ENCODE measurements around the gene FAM168A. TPM values are rescaled to one million over a fixed set of nuclear protein-coding genes. Genes with fewer than 3 reads are reported as not detected.

Gene FAM168A
- total RNA-seq, 1 experiment from 2014 or later, result 62.8 TPM

GRCh38 chr11:73556966-73557365 is 40.9 kb downstream of the FAM168A start:
- H3K4me1 ChIP-seq (ENCODE audit: control insufficient read depth, insufficient read depth, low read length), result no peaks in the 10 kb centered on the region
- ChIA-PET CTCF (no interaction called here), POLR2A (no interaction called here)
- H3K36me3 ChIP-seq (ENCODE audit: control insufficient read depth, insufficient read depth, low read length), result no peaks in the 10 kb centered on the region
- no peak for TF ChIP-seq TCF7L2 (IDR thresholded peaks at IDR 0.05; ENCODE audit: low read depth, low read length)
- no peak for TF ChIP-seq SIN3A (IDR thresholded peaks at IDR 0.05; ENCODE audit: borderline replicate concordance, insufficient read depth, low read depth, low read length)
- TF ChIP-seq POLR2AphosphoS5 (IDR thresholded peaks at IDR 0.05; ENCODE audit: low read depth, low read length), result no peak
- TF ChIP-seq, protein P1, sequence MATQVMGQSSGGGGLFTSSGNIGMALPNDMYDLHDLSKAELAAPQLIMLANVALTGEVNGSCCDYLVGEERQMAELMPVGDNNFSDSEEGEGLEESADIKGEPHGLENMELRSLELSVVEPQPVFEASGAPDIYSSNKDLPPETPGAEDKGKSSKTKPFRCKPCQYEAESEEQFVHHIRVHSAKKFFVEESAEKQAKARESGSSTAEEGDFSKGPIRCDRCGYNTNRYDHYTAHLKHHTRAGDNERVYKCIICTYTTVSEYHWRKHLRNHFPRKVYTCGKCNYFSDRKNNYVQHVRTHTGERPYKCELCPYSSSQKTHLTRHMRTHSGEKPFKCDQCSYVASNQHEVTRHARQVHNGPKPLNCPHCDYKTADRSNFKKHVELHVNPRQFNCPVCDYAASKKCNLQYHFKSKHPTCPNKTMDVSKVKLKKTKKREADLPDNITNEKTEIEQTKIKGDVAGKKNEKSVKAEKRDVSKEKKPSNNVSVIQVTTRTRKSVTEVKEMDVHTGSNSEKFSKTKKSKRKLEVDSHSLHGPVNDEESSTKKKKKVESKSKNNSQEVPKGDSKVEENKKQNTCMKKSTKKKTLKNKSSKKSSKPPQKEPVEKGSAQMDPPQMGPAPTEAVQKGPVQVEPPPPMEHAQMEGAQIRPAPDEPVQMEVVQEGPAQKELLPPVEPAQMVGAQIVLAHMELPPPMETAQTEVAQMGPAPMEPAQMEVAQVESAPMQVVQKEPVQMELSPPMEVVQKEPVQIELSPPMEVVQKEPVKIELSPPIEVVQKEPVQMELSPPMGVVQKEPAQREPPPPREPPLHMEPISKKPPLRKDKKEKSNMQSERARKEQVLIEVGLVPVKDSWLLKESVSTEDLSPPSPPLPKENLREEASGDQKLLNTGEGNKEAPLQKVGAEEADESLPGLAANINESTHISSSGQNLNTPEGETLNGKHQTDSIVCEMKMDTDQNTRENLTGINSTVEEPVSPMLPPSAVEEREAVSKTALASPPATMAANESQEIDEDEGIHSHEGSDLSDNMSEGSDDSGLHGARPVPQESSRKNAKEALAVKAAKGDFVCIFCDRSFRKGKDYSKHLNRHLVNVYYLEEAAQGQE (IDR thresholded peaks at IDR 0.05; ENCODE audit: insufficient read depth in 1 of 2, low read depth in 2 of 2, low read length in 1 of 2), result no peak
- TF ChIP-seq, protein P2, sequence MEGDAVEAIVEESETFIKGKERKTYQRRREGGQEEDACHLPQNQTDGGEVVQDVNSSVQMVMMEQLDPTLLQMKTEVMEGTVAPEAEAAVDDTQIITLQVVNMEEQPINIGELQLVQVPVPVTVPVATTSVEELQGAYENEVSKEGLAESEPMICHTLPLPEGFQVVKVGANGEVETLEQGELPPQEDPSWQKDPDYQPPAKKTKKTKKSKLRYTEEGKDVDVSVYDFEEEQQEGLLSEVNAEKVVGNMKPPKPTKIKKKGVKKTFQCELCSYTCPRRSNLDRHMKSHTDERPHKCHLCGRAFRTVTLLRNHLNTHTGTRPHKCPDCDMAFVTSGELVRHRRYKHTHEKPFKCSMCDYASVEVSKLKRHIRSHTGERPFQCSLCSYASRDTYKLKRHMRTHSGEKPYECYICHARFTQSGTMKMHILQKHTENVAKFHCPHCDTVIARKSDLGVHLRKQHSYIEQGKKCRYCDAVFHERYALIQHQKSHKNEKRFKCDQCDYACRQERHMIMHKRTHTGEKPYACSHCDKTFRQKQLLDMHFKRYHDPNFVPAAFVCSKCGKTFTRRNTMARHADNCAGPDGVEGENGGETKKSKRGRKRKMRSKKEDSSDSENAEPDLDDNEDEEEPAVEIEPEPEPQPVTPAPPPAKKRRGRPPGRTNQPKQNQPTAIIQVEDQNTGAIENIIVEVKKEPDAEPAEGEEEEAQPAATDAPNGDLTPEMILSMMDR (IDR thresholded peaks at IDR 0.05), result no peak
- intact Hi-C loops (cut with micrococcal nuclease; ENCODE audit: unreplicated experiment), result no loop called here
- DNase-seq (ENCODE audit: low read depth, low spot score) (no peak), ATAC-seq (no peak)
- no peaks in the 10 kb centered on the region for H3K9me3 ChIP-seq (ENCODE audit: control insufficient read depth, insufficient read depth, low read depth, low read length)
- in situ Hi-C loops (cut with HindIII; ENCODE audit: low pct_unique_long_range_greater_than_20kb, low sequenced_read_pairs), result no loop called here
- H3K4me3 ChIP-seq (ENCODE audit: low read depth in 2 of 2, low read length in 2 of 2), result no peak overlapping the region
- no peak overlapping the region for H3K27ac ChIP-seq (ENCODE audit: low read length)
- H3K27me3 ChIP-seq (ENCODE audit: control insufficient read depth, insufficient read depth, low read length), result no peaks in the 10 kb centered on the region
- no TSS peak for BruUV-seq (replicated peaks)

DNA sequence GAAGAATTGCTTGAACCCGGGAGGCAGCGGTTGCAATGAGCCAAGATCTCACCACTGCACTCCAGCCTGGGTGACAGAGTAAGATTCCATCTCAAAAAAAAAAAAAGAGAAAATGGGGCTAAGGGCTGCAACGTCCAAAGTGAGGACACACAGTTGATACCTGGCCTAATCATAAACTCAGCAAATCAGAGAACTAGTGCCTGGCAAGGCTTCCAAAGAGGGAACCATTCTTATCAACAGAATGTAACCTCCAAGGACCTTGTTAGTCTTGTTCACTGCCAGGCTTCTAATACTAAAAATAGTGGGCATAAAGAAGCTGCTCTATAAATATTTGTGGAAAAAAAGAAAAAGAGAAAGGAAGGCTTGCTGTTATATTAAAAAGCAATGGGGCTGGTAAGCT is 42.3 kb downstream of the FAM168A start:
- ChIA-PET CTCF (no interaction called here), POLR2A (interaction anchor here (0.6 kb wide), 1 partner anchor 109 kb away, joined by 3 read pairs; no protein-coding TSS in a partner anchor)
- Histone ChIP-seq H3K27ac (ENCODE audit: low read length) (no peak overlapping the region), H3K4me1 (ENCODE audit: control insufficient read depth, insufficient read depth, low read length) (no peaks in the 10 kb centered on the region), H3K9me3 (ENCODE audit: control insufficient read depth, insufficient read depth, low read depth, low read length) (no peaks in the 10 kb centered on the region), H3K36me3 (ENCODE audit: control insufficient read depth, insufficient read depth, low read length) (no peaks in the 10 kb centered on the region), H3K27me3 (ENCODE audit: control insufficient read depth, insufficient read depth, low read length) (no peaks in the 10 kb centered on the region), H3K4me3 (ENCODE audit: low read depth in 2 of 2, low read length in 2 of 2) (no peak overlapping the region)
- intact Hi-C loops (cut with micrococcal nuclease; ENCODE audit: unreplicated experiment) (no loop called here), in situ Hi-C loops (cut with HindIII; ENCODE audit: low pct_unique_long_range_greater_than_20kb, low sequenced_read_pairs) (no loop called here)
- ATAC-seq (no peak), DNase-seq (ENCODE audit: low read depth, low spot score) (no peak)
- no TSS peak for BruUV-seq (replicated peaks)
- no peak for TF ChIP-seq SIN3A (IDR thresholded peaks at IDR 0.05; ENCODE audit: borderline replicate concordance, insufficient read depth, low read depth, low read length)
- TF ChIP-seq POLR2AphosphoS5 (IDR thresholded peaks at IDR 0.05; ENCODE audit: low read depth, low read length), result no peak
- TF ChIP-seq, protein P1 (IDR thresholded peaks at IDR 0.05; ENCODE audit: insufficient read depth in 1 of 2, low read depth in 2 of 2, low read length in 1 of 2), result no peak
